Measurements from ENCODE around the gene MRRF.

Gene MRRF

GRCh38 chr9:122225312-122226141, 39.2 kb upstream of the MRRF start:
- in situ Hi-C loops (cut with HindIII; ENCODE audit: low sequenced_read_pairs), result loop anchor here (25.0 kb wide), 1 partner anchor 112 kb away; no protein-coding TSS in a partner anchor
- TF ChIP-seq CTCF (IDR thresholded peaks at IDR 0.05; ENCODE audit: low read depth, low read length, missing control alignments), result no peak
- no peak overlapping the region for H3K4me3 ChIP-seq (ENCODE audit: low read depth, low read length)
- DNase-seq (ENCODE audit: low read depth), result no peak

DNA sequence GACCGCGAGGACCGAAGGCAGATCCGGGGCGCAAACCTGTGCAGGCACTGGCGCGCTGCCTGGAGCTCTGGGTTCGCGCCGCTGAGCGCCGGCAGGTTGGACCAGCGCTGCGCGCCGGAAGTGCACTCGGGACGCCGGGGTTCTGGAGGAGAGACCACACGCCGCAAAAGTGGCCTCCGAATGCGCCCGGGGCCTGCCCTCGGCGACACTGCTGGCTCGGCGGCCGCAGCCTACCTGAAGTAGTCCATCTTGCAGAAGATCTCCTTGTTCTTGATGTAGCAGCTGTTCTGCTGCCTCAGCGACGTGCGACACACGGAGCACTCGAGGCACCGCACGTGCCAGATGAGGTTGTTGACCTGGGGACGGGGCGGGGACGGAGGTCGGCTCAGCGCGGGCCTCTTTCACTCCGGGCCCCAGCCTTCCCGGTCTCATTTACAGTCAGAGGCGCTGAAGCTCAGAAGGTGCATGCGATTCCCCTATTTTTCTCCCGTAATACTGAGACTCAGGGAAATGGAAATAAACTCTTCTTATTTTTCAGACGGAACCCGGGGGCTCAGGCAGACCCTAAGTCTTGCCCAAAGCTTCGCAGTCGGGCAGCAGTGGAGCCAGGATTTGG, 38.4 kb upstream of the MRRF start:
- no peak overlapping the region for H3K4me3 ChIP-seq (ENCODE audit: low read depth, low read length)
- TF ChIP-seq CTCF (IDR thresholded peaks at IDR 0.05; ENCODE audit: low read depth, low read length, missing control alignments), result no peak
- no peak for DNase-seq (ENCODE audit: low read depth)
- in situ Hi-C loops (cut with HindIII; ENCODE audit: low sequenced_read_pairs), result loop anchor here (25.0 kb wide), 1 partner anchor 111 kb away; no protein-coding TSS in a partner anchor

DNA sequence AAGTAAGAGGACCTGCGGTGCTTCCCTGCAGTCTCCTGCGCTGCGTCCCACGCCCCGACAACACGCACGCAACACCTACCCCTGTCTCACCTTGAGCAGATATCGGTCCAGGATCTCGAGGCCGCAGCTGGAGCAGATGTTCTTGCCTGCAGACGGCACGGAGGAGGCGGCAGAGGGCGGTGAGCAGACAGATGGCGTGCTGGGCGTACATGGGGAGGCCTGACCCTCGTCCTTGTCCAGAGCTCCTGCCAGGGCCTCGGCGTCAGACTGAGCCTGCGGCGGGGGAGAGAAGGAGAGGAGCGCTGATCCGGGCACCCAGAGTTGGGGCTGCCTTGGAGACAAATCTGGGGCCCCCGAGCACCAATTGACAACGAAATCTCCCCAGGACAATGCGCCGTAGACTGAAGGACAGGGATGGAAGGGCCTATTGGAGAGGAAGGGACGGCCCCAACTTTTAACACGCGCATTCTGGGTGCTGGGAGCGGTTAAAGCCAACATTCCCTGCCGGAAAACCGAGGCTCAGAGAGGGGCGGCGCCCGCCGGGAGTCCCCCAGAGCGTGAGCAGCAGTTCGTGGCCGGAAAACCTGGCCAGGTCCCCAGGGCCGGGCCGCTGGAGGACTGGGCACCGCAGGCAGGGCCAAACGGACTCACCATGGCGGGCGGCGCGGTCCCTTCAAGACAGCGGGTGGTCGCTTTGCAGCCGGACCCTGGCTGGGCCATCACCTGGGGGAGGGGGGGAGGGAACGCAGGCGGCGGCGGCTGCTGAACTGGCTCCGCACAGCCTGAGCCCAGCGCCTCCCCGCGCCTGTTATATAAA, 37.7 kb upstream of the MRRF start:
- no peak for DNase-seq (ENCODE audit: low read depth)
- no peak overlapping the region for H3K4me3 ChIP-seq (ENCODE audit: low read depth, low read length)
- no peak for TF ChIP-seq CTCF (IDR thresholded peaks at IDR 0.05; ENCODE audit: low read depth, low read length, missing control alignments)
- in situ Hi-C loops (cut with HindIII; ENCODE audit: low sequenced_read_pairs), result loop anchor here (25.0 kb wide), 1 partner anchor 110 kb away; no protein-coding TSS in a partner anchor

- in situ Hi-C loops (cut with HindIII; ENCODE audit: low sequenced_read_pairs), result loop anchor here (25.0 kb wide), 1 partner anchor 110 kb away; no protein-coding TSS in a partner anchor
- no peak for TF ChIP-seq CTCF (IDR thresholded peaks at IDR 0.05; ENCODE audit: low read depth, low read length, missing control alignments)
- H3K4me3 ChIP-seq (ENCODE audit: low read depth, low read length), result no peak overlapping the region
- no peak for DNase-seq (ENCODE audit: low read depth)
Observed at GRCh38 chr9:122227575-122227900, 37.1 kb upstream of the MRRF start.

- H3K4me3 ChIP-seq (ENCODE audit: low read depth, low read length), result peak overlapping the region; percentile 15
- DNase-seq (ENCODE audit: low read depth), result no peak
- in situ Hi-C loops (cut with HindIII; ENCODE audit: low sequenced_read_pairs), result loop anchor here (25.0 kb wide), 1 partner anchor 109 kb away; no protein-coding TSS in a partner anchor
- TF ChIP-seq CTCF (IDR thresholded peaks at IDR 0.05; ENCODE audit: low read depth, low read length, missing control alignments), result no peak
Observed at GRCh38 chr9:122228191-122228567, 36.5 kb upstream of the MRRF start.
